Measurements from ENCODE around the gene RBMS3.
"Not testable (repeated sequence)": the region's sequence is repeated elsewhere in the genome, so short reads cannot be mapped to it uniquely, and the experiment has no call there.

The RBMS3 gene

GRCh38 chr3:29639578-29640290 lies 358.9 kb downstream of the RBMS3 start:
- DNase-seq, result no peak

- no peak for DNase-seq
Observed at GRCh38 chr3:29642393-29643033, 361.6 kb downstream of the RBMS3 start.

- no peak for DNase-seq
Observed at GRCh38 chr3:29643034-29643425, 362.2 kb downstream of the RBMS3 start.

GRCh38 chr3:29644261-29644660 lies 363.4 kb downstream of the RBMS3 start:
- DNase-seq, result no peak

- DNase-seq, result no peak
Observed at GRCh38 chr3:29644956-29645636, 364.2 kb downstream of the RBMS3 start.

- DNase-seq, result no peak
Observed at GRCh38 chr3:29646043-29646442, 365.2 kb downstream of the RBMS3 start.

- no peak for DNase-seq
Observed at GRCh38 chr3:29649815-29650547, 369.1 kb downstream of the RBMS3 start.

- no peak for DNase-seq
Observed at GRCh38 chr3:29653680-29654079, 372.8 kb downstream of the RBMS3 start.

- no peak for DNase-seq
Observed at GRCh38 chr3:29655015-29655747, 374.3 kb downstream of the RBMS3 start.

- no peak for DNase-seq
Observed at GRCh38 chr3:29665688-29666087, 384.8 kb downstream of the RBMS3 start.

- no peak for DNase-seq
Observed at GRCh38 chr3:29668233-29668632, 387.4 kb downstream of the RBMS3 start.

GRCh38 chr3:29668728-29669127 lies 387.9 kb downstream of the RBMS3 start:
- DNase-seq, result no peak

GRCh38 chr3:29670476-29670875 lies 389.6 kb downstream of the RBMS3 start:
- DNase-seq, result not testable (repeated sequence)

- DNase-seq, result no peak
Observed at GRCh38 chr3:29677421-29677820, 396.6 kb downstream of the RBMS3 start.

GRCh38 chr3:29679944-29680343 lies 399.1 kb downstream of the RBMS3 start:
- DNase-seq, result no peak

GRCh38 chr3:29683018-29683993 lies 402.4 kb downstream of the RBMS3 start:
- DNase-seq, result no peak

- no peak for DNase-seq
Observed at GRCh38 chr3:29686889-29687592, 406.2 kb downstream of the RBMS3 start.

- no peak for DNase-seq
Observed at GRCh38 chr3:29690686-29691353, 409.9 kb downstream of the RBMS3 start.

- no peak for DNase-seq
Observed at GRCh38 chr3:29693863-29694262, 413.0 kb downstream of the RBMS3 start.

GRCh38 chr3:29694331-29694730 lies 413.5 kb downstream of the RBMS3 start:
- DNase-seq, result no peak
